ENCODE results near the gene C6orf89. TPM values are rescaled to one million over a fixed set of nuclear protein-coding genes. Genes with fewer than 3 reads are reported as not detected.

Gene C6orf89
- total and polyA plus RNA-seq, 2 of the 8 experiments (the other 6 are each of a cell fraction or from before 2014, with no cell fraction given), result 4.6 to 12.3 TPM

- TF ChIP-seq CHD7 (IDR thresholded peaks at IDR 0.05; ENCODE audit: insufficient replicate concordance, low read length) (no peak), KDM1A (IDR thresholded peaks at IDR 0.05; ENCODE audit: borderline replicate concordance, low read length) (no peak), EZH2 (IDR thresholded peaks at IDR 0.05; ENCODE audit: low read depth, low read length, severe bottlenecking) (no peak), ZNF274 (IDR thresholded peaks at IDR 0.05; ENCODE audit: borderline replicate concordance, extremely low read depth, low read length) (no peak), FOSL1 (IDR thresholded peaks at IDR 0.05; ENCODE audit: insufficient read depth, low read depth, low read length) (no peak), NANOG (IDR thresholded peaks at IDR 0.05; ENCODE audit: insufficient read depth, low read depth, low read length, poor library complexity, severe bottlenecking) (no peak), BCL11A (IDR thresholded peaks at IDR 0.05; ENCODE audit: low read depth in 2 of 2, low read length in 2 of 2) (no peak), NRF1 (IDR thresholded peaks at IDR 0.05; ENCODE audit: low read depth, low read length) (no peak)
These were observed 62.0 kb downstream of the C6orf89 start (continued) for GRCh38 chr6:36947570-36948351.
